Superior temporal gyrus (tissue), 1 donor: ENCODE data around the gene ANKRD42.

ENCODE experiments used
- DNase-seq: peaks from one replicate; pipeline ENCODE4 v3.0.0-alpha.2; 2016; ENCODE audit errors: extremely low spot score

The ANKRD42 gene

DNA sequence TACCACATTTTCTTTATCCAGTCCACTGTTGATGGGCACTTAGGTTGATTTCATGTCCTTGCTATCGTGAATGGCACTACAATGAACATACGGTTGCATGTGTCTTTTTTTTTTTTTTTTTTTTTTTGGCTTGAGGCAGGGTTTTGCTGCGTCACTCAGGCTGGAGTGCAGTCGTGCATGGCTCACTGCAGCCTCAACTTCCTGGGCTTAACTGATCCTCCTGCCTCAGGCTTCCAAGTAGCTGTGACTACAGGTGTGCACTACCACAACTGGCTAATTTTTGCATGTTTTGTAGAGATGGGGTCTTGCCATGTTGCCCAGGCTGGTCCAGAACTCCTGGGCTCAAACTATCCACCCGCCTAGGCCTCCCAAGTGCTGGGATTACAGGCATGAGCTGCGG is 94.1 kb downstream of the ANKRD42 start:
- no peak for DNase-seq

DNA sequence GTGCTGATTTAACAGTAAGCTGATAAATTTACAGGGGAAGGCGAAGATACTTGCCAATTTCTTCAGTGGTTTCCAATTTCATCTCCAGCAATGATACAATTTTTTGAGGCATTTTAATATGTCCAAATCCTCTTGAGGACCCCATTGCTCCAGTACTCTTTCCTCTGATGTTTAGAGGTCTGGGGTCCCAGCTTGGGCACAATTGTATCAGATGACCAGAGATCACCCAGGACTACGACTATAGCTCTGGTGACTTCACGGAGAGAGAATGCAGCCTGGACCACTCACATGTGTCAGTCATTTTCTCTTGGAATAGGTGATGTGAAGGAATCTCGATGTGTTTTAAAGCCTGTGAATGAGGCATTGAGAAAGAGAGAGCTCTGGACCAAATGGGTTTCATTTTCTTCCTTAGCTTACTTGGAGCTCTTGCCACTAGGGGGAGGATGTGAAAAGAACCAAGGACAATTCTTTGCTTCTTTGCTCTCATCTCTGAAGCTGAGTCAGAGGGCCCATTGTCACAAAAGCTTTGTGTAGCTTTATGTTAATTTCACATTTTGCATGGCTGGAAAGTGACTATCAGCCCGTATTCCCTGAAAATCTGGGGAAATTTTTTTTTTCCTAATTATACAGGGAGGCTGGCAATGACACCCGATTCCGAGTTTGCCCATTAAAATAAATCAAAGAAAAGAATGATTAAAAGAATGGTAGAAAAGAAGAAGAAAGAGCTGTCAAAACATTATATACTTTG is 99.4 kb downstream of the ANKRD42 start:
- DNase-seq = peak; percentile 98

DNA sequence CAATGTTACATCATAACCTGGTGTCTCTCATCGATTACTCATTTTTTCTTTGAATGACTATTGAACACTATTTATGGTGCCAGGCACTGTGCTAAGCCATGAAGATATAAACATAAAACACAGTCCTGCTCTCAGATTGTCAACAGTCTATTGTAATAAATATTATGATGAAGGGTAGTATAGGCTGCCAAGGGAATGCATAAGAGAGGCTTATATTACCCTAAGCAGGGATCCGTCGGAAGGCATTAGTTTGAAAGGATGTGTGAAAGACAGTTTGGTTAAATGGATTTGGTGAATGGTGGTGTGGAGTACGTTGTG is 99.9 kb downstream of the ANKRD42 start:
- DNase-seq = no peak

DNA sequence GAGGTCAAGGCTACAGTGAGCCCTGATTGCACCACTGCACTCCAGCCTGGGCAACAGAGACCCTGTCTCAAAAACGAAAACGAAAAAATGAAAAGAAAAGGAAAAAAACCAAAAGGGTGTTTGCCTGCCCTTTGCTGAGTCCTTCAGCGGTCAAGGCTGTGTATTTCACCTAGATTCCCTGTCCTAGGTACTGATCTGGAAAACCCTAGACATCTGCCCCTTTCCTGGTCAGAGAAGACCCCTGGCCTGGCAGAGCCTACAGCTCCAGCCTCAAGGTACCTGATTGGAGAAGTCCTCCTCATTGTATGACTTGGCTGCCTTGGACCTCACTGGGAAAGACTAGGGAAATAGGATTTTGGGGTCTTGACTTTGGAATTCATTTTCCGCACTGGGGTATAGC is 100.7 kb downstream of the ANKRD42 start:
- DNase-seq = no peak
